BE2C (cell line): ENCODE measurements around the gene MMRN2.

Experiments
- DNase-seq: peaks from one replicate; pipeline ENCODE4 v3.0.0-alpha.2; 2020
- H3K27me3 ChIP-seq: fragments of 250-450 bp; sonication (Bioruptor Pico); 2 replicates; pipeline ENCODE4 v1.5.1; 2020; ENCODE audit warnings: mild to moderate bottlenecking
- H3K36me3 ChIP-seq: fragments of 250-450 bp; sonication (Bioruptor Pico); 2 replicates; pipeline ENCODE4 v1.5.1; 2020; ENCODE audit warnings: mild to moderate bottlenecking
- H3K4me1 ChIP-seq: fragments of 250-450 bp; sonication (Bioruptor Pico); 2 replicates; pipeline ENCODE4 v1.5.1; 2020
- H3K4me3 ChIP-seq: 2 replicates; pipeline ENCODE4 v1.5.1; 2011; ENCODE audit warnings: low read depth, low read length
- H3K9me3 ChIP-seq: fragments of 250-450 bp; sonication (Bioruptor Pico); 2 replicates; pipeline ENCODE4 v1.5.1; 2020
- TF ChIP-seq, protein P1 (sequence below): IDR thresholded peaks from 2 replicates; pipeline ENCODE4 v1.5.1; 2012; ENCODE audit warnings: mild to moderate bottlenecking, low read depth, low read length

MMRN2 gene

DNA sequence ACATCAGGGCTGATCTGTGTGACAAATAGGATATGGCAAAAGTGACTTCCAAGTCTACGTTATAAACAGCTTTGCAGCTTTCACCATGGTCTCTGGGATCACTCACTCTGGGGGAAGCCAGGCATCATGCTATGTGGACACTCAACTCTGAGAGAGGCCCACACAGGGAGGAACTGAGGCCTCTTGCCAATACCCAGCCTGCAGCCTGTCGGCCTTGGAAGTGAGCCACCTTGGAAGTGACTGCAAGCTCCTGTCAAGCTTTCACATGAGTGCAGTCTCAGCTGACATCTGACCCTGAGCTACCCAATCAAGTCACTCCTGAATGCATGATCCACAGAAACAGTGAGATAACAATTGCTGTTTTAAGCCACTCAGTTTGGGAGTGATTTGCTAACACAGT, 56.5 kb downstream of the MMRN2 start:
- Histone ChIP-seq H3K4me1 (peaks cover 6% of the 10 kb centered on the region; the same call in 1 of the 2 replicates), H3K27me3 (no peaks in the 10 kb centered on the region), H3K9me3 (no peaks in the 10 kb centered on the region), H3K36me3 (peaks cover 25% of the 10 kb centered on the region), H3K4me3 (no peak overlapping the region)
- TF ChIP-seq, protein P1, sequence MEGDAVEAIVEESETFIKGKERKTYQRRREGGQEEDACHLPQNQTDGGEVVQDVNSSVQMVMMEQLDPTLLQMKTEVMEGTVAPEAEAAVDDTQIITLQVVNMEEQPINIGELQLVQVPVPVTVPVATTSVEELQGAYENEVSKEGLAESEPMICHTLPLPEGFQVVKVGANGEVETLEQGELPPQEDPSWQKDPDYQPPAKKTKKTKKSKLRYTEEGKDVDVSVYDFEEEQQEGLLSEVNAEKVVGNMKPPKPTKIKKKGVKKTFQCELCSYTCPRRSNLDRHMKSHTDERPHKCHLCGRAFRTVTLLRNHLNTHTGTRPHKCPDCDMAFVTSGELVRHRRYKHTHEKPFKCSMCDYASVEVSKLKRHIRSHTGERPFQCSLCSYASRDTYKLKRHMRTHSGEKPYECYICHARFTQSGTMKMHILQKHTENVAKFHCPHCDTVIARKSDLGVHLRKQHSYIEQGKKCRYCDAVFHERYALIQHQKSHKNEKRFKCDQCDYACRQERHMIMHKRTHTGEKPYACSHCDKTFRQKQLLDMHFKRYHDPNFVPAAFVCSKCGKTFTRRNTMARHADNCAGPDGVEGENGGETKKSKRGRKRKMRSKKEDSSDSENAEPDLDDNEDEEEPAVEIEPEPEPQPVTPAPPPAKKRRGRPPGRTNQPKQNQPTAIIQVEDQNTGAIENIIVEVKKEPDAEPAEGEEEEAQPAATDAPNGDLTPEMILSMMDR, result no peak
- no peak for DNase-seq

DNA sequence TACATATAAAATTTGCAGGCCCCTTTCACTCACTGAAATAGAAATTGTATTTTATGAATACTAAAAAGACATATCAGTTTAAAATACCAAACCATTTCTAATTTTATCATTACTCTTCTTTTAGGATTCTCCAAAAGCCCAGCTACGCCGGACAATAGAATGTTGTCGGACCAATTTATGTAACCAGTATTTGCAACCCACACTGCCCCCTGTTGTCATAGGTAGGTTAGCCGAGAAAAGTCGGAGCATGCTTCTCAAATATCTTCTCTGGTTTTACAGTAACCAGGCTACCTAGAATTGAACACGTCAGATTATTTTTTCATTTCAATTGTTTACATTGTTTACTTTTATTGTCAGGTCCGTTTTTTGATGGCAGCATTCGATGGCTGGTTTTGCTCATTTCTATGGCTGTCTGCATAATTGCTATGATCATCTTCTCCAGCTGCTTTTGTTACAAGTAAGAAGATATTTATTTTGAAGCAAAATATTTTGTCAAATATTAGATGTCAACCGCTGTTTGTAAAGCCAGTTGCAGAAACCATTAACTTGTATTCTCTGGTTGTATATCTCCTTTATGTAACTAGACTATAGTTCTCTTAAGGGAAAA, 57.6 kb downstream of the MMRN2 start:
- peaks cover 22% of the 10 kb centered on the region for H3K36me3 ChIP-seq
- peak; percentile 68 for DNase-seq
- no peak overlapping the region for H3K4me3 ChIP-seq
- peaks cover 6% of the 10 kb centered on the region; the same call in 1 of the 2 replicates for H3K4me1 ChIP-seq
- H3K27me3 ChIP-seq, result no peaks in the 10 kb centered on the region
- TF ChIP-seq, protein P1, result peak; percentile 77
- no peaks in the 10 kb centered on the region for H3K9me3 ChIP-seq

DNA sequence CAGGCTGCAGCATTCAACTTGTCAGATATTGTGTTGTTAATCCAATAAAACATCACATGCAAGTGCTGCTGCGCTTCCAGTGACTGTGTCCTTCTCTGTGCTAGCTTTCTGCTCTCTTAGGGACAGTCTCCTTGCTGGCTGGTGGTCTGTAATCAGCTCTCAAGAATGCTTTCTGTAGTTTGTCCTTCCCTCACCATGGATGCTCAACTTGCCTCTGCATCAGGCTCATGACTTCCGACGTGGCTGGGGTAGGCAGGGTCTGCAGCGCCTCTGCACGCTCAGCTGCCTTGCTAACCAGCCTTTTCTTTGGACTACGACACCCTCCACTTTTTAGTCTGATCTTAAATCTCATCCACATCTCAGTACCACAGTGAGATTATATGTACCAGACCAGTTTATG, 58.3 kb downstream of the MMRN2 start:
- no peak for DNase-seq
- H3K4me1 ChIP-seq, result peaks cover 6% of the 10 kb centered on the region; the same call in 1 of the 2 replicates
- H3K27me3 ChIP-seq, result no peaks in the 10 kb centered on the region
- no peaks in the 10 kb centered on the region for H3K9me3 ChIP-seq
- TF ChIP-seq, protein P1, result no peak
- H3K36me3 ChIP-seq, result peaks cover 17% of the 10 kb centered on the region
- H3K4me3 ChIP-seq, result no peak overlapping the region

DNA sequence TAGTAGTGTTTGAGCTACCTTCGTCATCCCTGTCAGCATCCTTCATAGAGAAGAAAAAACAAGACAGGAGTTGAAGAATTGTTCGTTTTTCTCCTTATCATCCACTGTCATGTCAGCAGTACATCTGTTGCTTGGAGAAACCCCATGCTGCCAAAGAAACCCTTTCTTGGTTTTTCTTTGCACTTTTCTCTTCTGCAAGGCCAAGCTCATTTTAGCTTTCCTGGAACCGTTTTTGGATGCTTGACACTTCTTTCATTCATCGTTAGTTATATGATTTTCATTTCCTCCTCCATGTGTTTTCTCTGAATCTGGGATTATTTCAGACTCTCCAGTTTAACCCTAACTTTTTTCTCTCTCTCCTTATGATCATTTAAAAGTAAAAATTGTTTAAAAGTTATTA, 58.9 kb downstream of the MMRN2 start:
- H3K4me1 ChIP-seq, result peaks cover 6% of the 10 kb centered on the region; the same call in 1 of the 2 replicates
- TF ChIP-seq, protein P1, result no peak
- H3K4me3 ChIP-seq, result no peak overlapping the region
- peaks cover 16% of the 10 kb centered on the region for H3K36me3 ChIP-seq
- no peaks in the 10 kb centered on the region for H3K9me3 ChIP-seq
- H3K27me3 ChIP-seq, result no peaks in the 10 kb centered on the region
- DNase-seq, result no peak

DNA sequence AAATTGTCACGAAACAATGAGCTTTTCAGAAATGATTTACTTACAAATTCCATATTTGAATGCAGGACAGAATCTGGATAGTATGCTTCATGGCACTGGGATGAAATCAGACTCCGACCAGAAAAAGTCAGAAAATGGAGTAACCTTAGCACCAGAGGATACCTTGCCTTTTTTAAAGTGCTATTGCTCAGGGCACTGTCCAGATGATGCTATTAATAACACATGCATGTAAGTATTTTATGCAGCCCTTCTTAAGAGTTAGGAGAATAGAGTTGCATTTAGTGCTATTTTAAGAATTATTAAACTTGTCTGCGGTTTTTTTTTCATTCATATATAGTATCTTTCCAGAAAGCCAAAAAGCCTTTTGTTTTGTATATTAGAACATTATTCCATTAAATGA, 67.4 kb downstream of the MMRN2 start:
- Histone ChIP-seq H3K9me3 (no peaks in the 10 kb centered on the region), H3K36me3 (no peaks in the 10 kb centered on the region; the same call in none of the 2 replicates)
- TF ChIP-seq, protein P1, result no peak

DNA sequence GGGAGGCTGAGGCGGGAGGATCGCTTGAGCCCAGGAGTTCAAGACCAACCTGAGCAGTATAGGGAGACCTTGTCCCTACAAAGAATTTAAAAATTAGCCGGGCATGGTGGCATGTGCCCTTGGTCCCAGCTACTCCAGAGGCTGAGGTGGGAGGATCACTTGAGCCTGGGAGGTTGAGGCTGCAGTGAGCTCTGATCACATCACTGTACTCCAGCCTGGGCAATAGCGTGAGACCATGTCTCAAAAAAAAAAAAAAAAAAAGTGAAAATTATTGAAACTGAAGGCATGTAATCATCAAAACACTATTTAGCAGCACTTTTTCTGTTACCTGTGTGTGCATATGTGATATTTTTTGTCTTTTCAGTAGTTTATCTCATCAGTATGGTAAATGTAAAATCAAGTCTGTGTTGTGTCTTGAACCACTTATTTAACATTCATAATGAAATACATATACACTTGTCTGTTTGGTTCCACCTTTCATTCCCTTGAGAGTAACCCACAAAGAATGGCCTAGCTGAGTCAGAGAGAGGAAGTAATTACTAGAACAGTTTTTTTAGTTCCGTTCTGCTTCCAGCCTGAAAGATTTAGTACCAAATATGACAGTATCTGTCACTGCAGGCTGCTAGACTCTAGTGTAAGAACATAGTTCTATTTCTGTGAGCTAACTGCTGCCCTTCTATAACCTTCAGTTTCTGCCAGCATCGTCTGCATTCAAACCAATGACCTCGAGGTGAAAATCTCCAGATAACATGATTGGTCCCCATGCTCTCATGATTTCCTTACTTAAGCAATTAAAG, 68.6 kb downstream of the MMRN2 start:
- H3K36me3 ChIP-seq, result no peaks in the 10 kb centered on the region; the same call in none of the 2 replicates
- no peak overlapping the region for H3K4me3 ChIP-seq
- no peak for DNase-seq
- TF ChIP-seq, protein P1, result no peak
- no peaks in the 10 kb centered on the region for H3K9me3 ChIP-seq
- H3K27me3 ChIP-seq, result no peaks in the 10 kb centered on the region
- no peaks in the 10 kb centered on the region for H3K4me1 ChIP-seq

More for the DNA sequence above, 67.4 kb downstream of the MMRN2 start:
- Histone ChIP-seq H3K4me3 (no peak overlapping the region), H3K4me1 (no peaks in the 10 kb centered on the region), H3K27me3 (no peaks in the 10 kb centered on the region)
- DNase-seq, result no peak
